ENCODE measurements around the gene AGBL4.

The AGBL4 gene

DNA sequence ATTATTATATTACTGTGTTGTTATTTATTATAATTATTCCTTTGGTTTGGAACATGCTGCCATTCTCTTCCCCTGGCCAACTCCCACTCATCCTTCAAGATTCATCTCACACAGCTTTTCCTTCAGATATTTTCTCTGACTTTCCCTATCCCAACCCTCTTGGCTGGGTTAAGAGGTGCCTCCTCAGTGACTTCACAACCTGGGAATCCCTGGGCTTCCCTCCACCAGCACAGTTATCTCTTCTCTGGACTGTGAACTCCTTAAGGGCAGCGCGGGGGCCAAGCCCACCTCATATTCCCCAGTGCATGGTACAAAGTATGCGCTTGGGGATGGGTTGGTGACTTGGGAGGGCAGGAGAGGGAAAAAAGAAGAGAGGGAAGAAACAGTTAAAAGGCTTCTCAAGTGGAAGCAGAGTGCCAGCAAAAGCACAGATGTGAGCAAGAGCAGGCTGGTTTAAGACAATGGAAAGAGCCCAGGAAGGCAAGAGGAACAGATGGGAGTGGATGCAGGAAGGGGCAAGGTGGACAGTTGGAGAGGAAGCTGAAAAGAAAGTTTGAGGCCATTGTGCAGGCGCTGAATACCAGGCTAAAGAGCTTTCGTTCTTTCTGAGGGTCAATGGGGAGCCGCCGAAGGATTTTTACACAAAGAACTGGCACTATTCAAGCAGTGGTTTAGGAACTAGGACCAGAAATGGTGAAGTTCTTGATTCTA is 1379.4 kb downstream of the AGBL4 start:
- TF ChIP-seq, protein P1, sequence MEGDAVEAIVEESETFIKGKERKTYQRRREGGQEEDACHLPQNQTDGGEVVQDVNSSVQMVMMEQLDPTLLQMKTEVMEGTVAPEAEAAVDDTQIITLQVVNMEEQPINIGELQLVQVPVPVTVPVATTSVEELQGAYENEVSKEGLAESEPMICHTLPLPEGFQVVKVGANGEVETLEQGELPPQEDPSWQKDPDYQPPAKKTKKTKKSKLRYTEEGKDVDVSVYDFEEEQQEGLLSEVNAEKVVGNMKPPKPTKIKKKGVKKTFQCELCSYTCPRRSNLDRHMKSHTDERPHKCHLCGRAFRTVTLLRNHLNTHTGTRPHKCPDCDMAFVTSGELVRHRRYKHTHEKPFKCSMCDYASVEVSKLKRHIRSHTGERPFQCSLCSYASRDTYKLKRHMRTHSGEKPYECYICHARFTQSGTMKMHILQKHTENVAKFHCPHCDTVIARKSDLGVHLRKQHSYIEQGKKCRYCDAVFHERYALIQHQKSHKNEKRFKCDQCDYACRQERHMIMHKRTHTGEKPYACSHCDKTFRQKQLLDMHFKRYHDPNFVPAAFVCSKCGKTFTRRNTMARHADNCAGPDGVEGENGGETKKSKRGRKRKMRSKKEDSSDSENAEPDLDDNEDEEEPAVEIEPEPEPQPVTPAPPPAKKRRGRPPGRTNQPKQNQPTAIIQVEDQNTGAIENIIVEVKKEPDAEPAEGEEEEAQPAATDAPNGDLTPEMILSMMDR (IDR thresholded peaks at IDR 0.05; ENCODE audit: low read depth, low read length, missing control alignments) = no peak
- DNase-seq (ENCODE audit: low read depth) = no peak
- H3K4me3 ChIP-seq (ENCODE audit: low read depth, low read length) = no peak overlapping the region

DNA sequence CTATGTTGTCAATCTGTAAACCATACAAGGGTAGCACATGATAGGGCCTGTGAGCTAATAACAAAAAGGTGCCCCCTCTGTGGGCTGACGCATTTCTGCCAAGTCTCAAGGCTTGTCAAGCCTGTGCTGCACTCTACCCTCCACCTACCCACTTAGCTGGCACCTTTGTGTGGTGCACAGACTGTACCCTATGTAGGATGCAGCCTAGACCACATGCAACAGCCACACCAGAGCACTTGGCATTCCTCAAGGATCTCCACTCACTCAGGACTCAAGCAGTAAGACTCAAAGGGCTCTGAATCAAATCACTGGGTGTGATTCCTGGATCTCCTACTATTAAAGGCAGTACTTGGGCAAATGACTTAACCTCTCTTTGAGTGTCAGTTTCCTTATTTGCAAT is 1380.6 kb downstream of the AGBL4 start:
- TF ChIP-seq, protein P1 (IDR thresholded peaks at IDR 0.05; ENCODE audit: low read depth, low read length, missing control alignments) = no peak
- no peak overlapping the region for H3K4me3 ChIP-seq (ENCODE audit: low read depth, low read length)
- no peak for DNase-seq (ENCODE audit: low read depth)

DNA sequence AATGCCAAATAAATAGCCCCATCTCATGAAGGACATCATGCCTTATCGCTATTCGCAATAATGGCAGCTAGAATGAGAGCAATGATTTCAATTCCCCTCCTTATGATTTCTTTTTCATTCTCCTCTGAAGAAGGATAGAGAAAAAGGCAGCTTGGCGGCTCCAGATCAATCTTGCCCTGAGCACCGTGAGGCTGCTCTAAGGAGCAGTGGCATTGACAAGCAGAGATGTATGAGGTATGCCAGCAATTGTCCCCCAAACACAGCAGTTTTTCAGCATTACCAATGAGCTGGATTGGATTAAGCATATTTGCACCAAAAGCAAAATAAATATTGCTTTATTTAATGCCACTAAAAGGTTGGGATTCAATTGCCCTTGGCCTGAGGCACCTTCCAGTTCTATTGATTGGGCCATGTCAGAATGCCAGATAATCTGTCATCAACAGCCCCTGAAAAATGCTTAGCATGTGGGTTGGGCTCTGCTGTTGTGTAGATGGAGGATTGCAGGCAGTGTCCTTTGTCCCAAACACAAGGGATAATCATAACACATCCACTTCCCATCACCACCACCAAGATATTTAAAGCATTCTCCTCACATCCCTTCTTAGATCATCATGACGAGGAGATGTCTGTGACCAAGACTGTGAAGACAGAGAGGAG is 1382.8 kb downstream of the AGBL4 start:
- DNase-seq (ENCODE audit: low read depth) = no peak
- TF ChIP-seq, protein P1 (IDR thresholded peaks at IDR 0.05; ENCODE audit: low read depth, low read length, missing control alignments) = no peak
- no peak overlapping the region for H3K4me3 ChIP-seq (ENCODE audit: low read depth, low read length)

DNA sequence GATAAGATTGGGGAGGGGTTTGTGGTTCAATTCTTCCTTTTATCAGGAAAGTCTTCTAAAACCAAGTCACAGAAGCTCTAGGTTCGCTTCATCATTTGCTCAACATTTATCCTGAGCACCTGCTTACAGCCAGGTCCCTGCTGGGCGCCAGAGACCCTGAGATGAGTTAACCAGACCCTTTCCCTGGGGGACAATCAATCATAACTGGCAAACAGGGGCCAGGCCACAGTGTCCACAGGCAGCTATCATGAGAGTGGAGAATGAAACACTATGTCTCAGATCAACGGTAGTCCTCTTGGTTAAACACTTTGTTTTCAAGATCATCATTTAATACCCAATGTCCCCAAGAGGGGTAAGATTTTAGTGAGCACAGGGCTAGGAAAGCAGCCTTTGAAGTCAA is 1393.9 kb downstream of the AGBL4 start:
- H3K4me3 ChIP-seq (ENCODE audit: low read depth, low read length) = no peak overlapping the region
- TF ChIP-seq, protein P1 (IDR thresholded peaks at IDR 0.05; ENCODE audit: low read depth, low read length, missing control alignments) = no peak
- DNase-seq (ENCODE audit: low read depth) = no peak

DNA sequence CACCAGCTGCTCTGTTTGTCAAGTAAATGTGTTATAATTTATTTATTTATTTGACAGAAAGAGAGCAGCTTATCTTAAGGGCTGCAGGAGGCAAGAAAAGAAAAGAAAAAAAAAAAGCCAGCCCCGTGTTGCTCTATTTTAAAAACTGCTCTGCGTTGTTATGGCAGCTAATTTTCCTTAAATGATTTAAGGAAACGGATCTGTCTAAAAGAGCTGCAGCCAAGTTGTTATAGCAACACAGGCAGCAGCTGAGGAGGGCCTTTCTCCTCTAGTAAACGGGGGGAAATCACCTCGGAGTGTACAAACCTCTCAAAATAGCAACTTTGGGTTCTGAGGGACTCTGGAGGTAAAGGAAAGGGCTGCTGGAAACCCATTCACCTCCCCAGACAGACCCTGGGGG is 1396.3 kb downstream of the AGBL4 start:
- DNase-seq (ENCODE audit: low read depth) = no peak
- no peak overlapping the region for H3K4me3 ChIP-seq (ENCODE audit: low read depth, low read length)
- TF ChIP-seq, protein P1 (IDR thresholded peaks at IDR 0.05; ENCODE audit: low read depth, low read length, missing control alignments) = no peak

DNA sequence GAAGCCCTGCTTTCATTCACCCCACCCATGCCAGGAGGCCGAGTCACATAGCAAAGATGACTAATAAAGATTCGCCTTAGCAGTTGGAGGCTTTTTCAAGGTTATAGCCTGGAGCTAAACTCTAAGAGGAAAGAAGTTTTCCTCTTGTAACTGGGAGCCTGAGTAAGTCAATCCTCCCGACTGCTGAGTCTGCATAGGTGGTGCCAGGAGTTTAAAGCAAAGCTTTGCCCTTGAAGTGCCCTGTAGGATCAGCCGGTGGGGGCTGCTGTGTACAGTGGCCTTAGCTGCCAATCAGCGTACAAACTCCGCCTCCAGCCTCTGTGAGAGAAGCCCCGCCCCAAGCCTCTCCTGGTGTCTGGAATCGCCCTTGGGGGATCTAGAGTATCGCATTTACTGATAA is 1404.2 kb downstream of the AGBL4 start:
- TF ChIP-seq, protein P1 (IDR thresholded peaks at IDR 0.05; ENCODE audit: low read depth, low read length, missing control alignments) = no peak
- DNase-seq (ENCODE audit: low read depth) = no peak
- H3K4me3 ChIP-seq (ENCODE audit: low read depth, low read length) = no peak overlapping the region

DNA sequence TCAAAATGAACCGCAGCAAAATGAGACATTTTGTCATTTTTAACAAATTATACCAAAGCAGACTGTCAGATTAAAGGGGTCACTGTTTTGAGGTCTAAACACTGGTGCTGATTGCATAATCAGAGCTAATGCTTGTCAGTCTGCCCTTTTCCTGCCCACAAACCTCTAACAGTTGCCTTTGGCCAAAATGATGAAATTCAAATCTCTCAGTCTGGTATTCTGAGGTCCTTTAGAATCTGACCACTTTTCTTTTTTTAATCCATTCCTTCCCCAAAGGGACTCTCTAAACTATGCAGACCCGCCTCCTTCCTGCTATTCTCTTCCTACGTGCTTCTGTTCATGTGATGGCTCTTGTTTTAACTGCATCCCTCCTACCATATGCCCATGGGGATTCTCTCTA is 1406.5 kb downstream of the AGBL4 start:
- TF ChIP-seq, protein P1 (IDR thresholded peaks at IDR 0.05; ENCODE audit: low read depth, low read length, missing control alignments) = no peak
- DNase-seq (ENCODE audit: low read depth) = no peak
- no peak overlapping the region for H3K4me3 ChIP-seq (ENCODE audit: low read depth, low read length)
